GM12891 (cell line): ENCODE measurements around the gene KRT76.

ENCODE experiments used
- POLR2A ChIP-seq: IDR thresholded peaks from 2 replicates; pipeline ENCODE4 v1.6.1; 2011; ENCODE audit warnings: low read depth, low read length, control low read depth
- POLR2AphosphoS5 ChIP-seq: IDR thresholded peaks from 2 replicates; pipeline ENCODE4 v1.6.1; 2011; ENCODE audit warnings: low read depth, low read length, control low read depth
- POU2F2 ChIP-seq: IDR thresholded peaks from 2 replicates; pipeline ENCODE4 v1.6.1; 2011; ENCODE audit warnings: low read depth, mild to moderate bottlenecking, control low read depth, low read length, moderate library complexity
- SPI1 ChIP-seq: IDR thresholded peaks from 2 replicates; pipeline ENCODE4 v1.6.1; 2011; ENCODE audit warnings: low read depth, low read length, control low read depth
- TAF1 ChIP-seq: IDR thresholded peaks from 2 replicates; pipeline ENCODE4 v1.6.1; 2011; ENCODE audit warnings: low read depth, low read length, control low read depth

- TF ChIP-seq POLR2A, result no peak
- no peak for TF ChIP-seq POLR2AphosphoS5
- no peak for TF ChIP-seq TAF1
- TF ChIP-seq SPI1, result no peak
- TF ChIP-seq POU2F2, result no peak
Observed at GRCh38 chr12:52805739-52806138, 28.6 kb upstream of the KRT76 start.
